H1 (cell line): ENCODE data around the gene TMEM138. TPM values are rescaled to one million over a fixed set of nuclear protein-coding genes. Genes with fewer than 3 reads are reported as not detected.
A peak's percentile ranks its signal among the peaks of the same experiment; 100 is the strongest.

Experiments
- CTCF ChIA-PET: fragments of 300-600 bp; sonication (Branson Sonifier 250); formaldehyde crosslinking; loops from one replicate; lab custom pipeline; 2021; ENCODE audit not compliant: partially characterized antibody; lab: Charles Lee
- POLR2A ChIA-PET: fragments of 300-600 bp; sonication (Branson Sonifier 250); formaldehyde crosslinking; loops from one replicate; lab custom pipeline; 2021; ENCODE audit warnings: inconsistent platforms; ENCODE audit not compliant: partially characterized antibody; lab: Charles Lee
- DNase-seq, 2 experiments: peaks; one replicate each; pipeline versions ENCODE4 v3.0.0 to v3.0.0-alpha.2; 2010 to 2022; ENCODE audit warnings: low spot score in 2 of 2, low read depth in 1 of 2, mixed read lengths in 1 of 2
- FAIRE-seq: peaks from 2 replicates; lab custom pipeline; 2011; peaks lifted over from hg19 to GRCh38; lab: Jason Lieb, UNC
- H2AFZ ChIP-seq: 2 replicates; pipeline ENCODE4 v1.8.1; 2012; ENCODE audit warnings: low read length, inconsistent platforms
- H2AK5ac ChIP-seq: 2 replicates; pipeline ENCODE4 v1.6.1; 2013; ENCODE audit warnings: low read depth, low read length
- H2BK120ac ChIP-seq: replicated peaks from 2 replicates; pipeline ENCODE3; 2013; ENCODE audit warnings: low read depth, low read length, inconsistent platforms
- H2BK12ac ChIP-seq: 2 replicates; pipeline ENCODE4 v1.6.1; 2013; ENCODE audit warnings: low read depth, low read length
- H2BK15ac ChIP-seq: 2 replicates; pipeline ENCODE4 v1.6.1; 2013; ENCODE audit warnings: low read length
- H2BK20ac ChIP-seq: 2 replicates; pipeline ENCODE4 v1.6.1; 2013; ENCODE audit warnings: low read length
- H2BK5ac ChIP-seq: 2 replicates; pipeline ENCODE4 v1.6.1; 2013; ENCODE audit warnings: low read depth, low read length
- H3K14ac ChIP-seq: 2 replicates; pipeline ENCODE4 v1.6.1; 2013; ENCODE audit warnings: inconsistent platforms; ENCODE audit not compliant: insufficient read length
- H3K18ac ChIP-seq: 2 replicates; pipeline ENCODE4 v1.6.1; 2013; ENCODE audit warnings: low read length; ENCODE audit errors: extremely low read depth
- H3K23ac ChIP-seq: 2 replicates; pipeline ENCODE4 v1.6.1; 2013; ENCODE audit warnings: inconsistent platforms; ENCODE audit not compliant: insufficient read length
- H3K23me2 ChIP-seq: 2 replicates; pipeline ENCODE4 v1.6.1; 2013; ENCODE audit warnings: low read depth, low read length
- H3K27ac ChIP-seq: 2 replicates; pipeline ENCODE4 v1.6.1; 2011; ENCODE audit warnings: low read depth, low read length, inconsistent platforms
- H3K27me3 ChIP-seq, 4 experiments: replicated peaks in 1 of 4; 1 replicate in 1 of 4; 2 replicates in 3 of 4; pipeline versions ENCODE4 v1.6.1 to v1.8.1; 2011 to 2013; ENCODE audit warnings: low read length in 3 of 4, mild to moderate bottlenecking in 3 of 4, inconsistent platforms in 2 of 4, mixed read lengths in 2 of 4, moderate library complexity in 1 of 4; ENCODE audit not compliant: control insufficient read depth in 3 of 4, insufficient read depth in 3 of 4; ENCODE audit errors: extremely low read depth in 1 of 4
- H3K36me3 ChIP-seq, 4 experiments: 2 replicates each; pipeline versions ENCODE4 v1.6.1 to v1.8.1; 2011 to 2013; ENCODE audit warnings: mild to moderate bottlenecking in 4 of 4, low read length in 3 of 4, moderate library complexity in 2 of 4, control low read depth in 1 of 4, inconsistent platforms in 1 of 4; ENCODE audit not compliant: insufficient read depth in 4 of 4, control insufficient read depth in 2 of 4
- H3K4ac ChIP-seq: replicated peaks from 2 replicates; pipeline ENCODE3; 2013; ENCODE audit warnings: low read length, low read depth, mixed read lengths, inconsistent platforms; ENCODE audit not compliant: insufficient read length
- H3K4me1 ChIP-seq, 4 experiments: replicated peaks in 1 of 4; 1 replicate in 1 of 4; 2 replicates in 3 of 4; pipeline versions ENCODE4 v1.6.1 to v1.8.1; 2011 to 2013; ENCODE audit warnings: low read length in 3 of 4, inconsistent platforms in 2 of 4, mixed read lengths in 1 of 4; ENCODE audit not compliant: insufficient read depth in 4 of 4, control insufficient read depth in 3 of 4
- H3K4me2 ChIP-seq, 2 experiments: 2 replicates each; pipeline versions ENCODE4 v1.6.1 to v1.8.1; 2011 to 2013; ENCODE audit warnings: low read depth in 2 of 2, low read length in 2 of 2, control low read depth in 1 of 2, inconsistent platforms in 1 of 2, mild to moderate bottlenecking in 1 of 2; ENCODE audit not compliant: insufficient read depth in 1 of 2
- H3K4me3 ChIP-seq, 4 experiments: fragments of 200-600, 300-600 bp in 1 of 4; sonication (generic), shearing (Covaris generic), sonication (Bioruptor Twin) in 1 of 4; 2 replicates each; pipeline versions ENCODE4 v1.5.1 to v1.8.1; 2011 to 2016; ENCODE audit warnings: low read length in 4 of 4, low read depth in 3 of 4, control low read depth in 2 of 4, inconsistent platforms in 2 of 4, mild to moderate bottlenecking in 2 of 4, mixed read lengths in 1 of 4, moderate library complexity in 1 of 4; ENCODE audit not compliant: insufficient read depth in 2 of 4; ENCODE audit errors: extremely low read depth in 1 of 4
- H3K56ac ChIP-seq: replicated peaks from 2 replicates; pipeline ENCODE3; 2013; ENCODE audit warnings: low read depth, mild to moderate bottlenecking, mixed read lengths, low read length, inconsistent platforms; ENCODE audit not compliant: insufficient read length
- H3K79me1 ChIP-seq: 2 replicates; pipeline ENCODE4 v1.6.1; 2013; ENCODE audit warnings: low read depth, low read length, control low read depth
- H3K79me2 ChIP-seq, 2 experiments: 2 replicates each; pipeline versions ENCODE4 v1.6.1 to v1.8.1; 2012 to 2013; ENCODE audit warnings: low read length in 2 of 2, mild to moderate bottlenecking in 2 of 2, inconsistent platforms in 1 of 2; ENCODE audit not compliant: insufficient read depth in 2 of 2, control insufficient read depth in 1 of 2
- H3K9ac ChIP-seq, 4 experiments: replicated peaks in 1 of 4; 1 replicate in 1 of 4; 2 replicates in 3 of 4; pipeline versions ENCODE4 v1.6.1 to v1.8.1; 2011 to 2013; ENCODE audit warnings: low read depth in 3 of 4, low read length in 3 of 4, control low read depth in 2 of 4, mild to moderate bottlenecking in 2 of 4, moderate library complexity in 2 of 4, inconsistent platforms in 1 of 4; ENCODE audit errors: extremely low read depth in 1 of 4
- H3K9me3 ChIP-seq, 2 experiments: 2 replicates each; pipeline versions ENCODE4 v1.6.1 to v1.8.1; 2012 to 2013; ENCODE audit warnings: mild to moderate bottlenecking in 2 of 2, moderate library complexity in 2 of 2, control low read depth in 1 of 2, inconsistent platforms in 1 of 2, low read depth in 1 of 2, low read length in 1 of 2, mixed read lengths in 1 of 2; ENCODE audit not compliant: insufficient read depth in 2 of 2
- H4K20me1 ChIP-seq, 2 experiments: replicated peaks in 1 of 2; 2 replicates each; pipeline versions ENCODE3 to v1.8.1; 2011 to 2013; ENCODE audit warnings: inconsistent platforms in 2 of 2, low read length in 2 of 2, mild to moderate bottlenecking in 1 of 2; ENCODE audit not compliant: insufficient read depth in 2 of 2, control insufficient read depth in 1 of 2
- H4K5ac ChIP-seq: 2 replicates; pipeline ENCODE4 v1.6.1; 2013; ENCODE audit warnings: low read length, low read depth, mixed read lengths, inconsistent platforms; ENCODE audit not compliant: insufficient read length
- H4K8ac ChIP-seq: 2 replicates; pipeline ENCODE4 v1.8.0; 2013; ENCODE audit warnings: mild to moderate bottlenecking, moderate library complexity, low read length, inconsistent platforms; ENCODE audit not compliant: insufficient read depth; ENCODE audit errors: extremely low read depth
- H4K91ac ChIP-seq: replicated peaks from 2 replicates; pipeline ENCODE3; 2013; ENCODE audit warnings: low read length, mixed read lengths, inconsistent platforms; ENCODE audit not compliant: insufficient read length
- CBX8 ChIP-seq: fragments of 300-800, 300-1000 bp; sonication (generic); IDR thresholded peaks from 2 replicates; pipeline ENCODE4 v1.7.1; 2016; ENCODE audit warnings: low read depth, low read length, borderline replicate concordance
- GTF2F1 ChIP-seq: IDR thresholded peaks from 2 replicates; pipeline ENCODE4 v1.6.1; 2012; ENCODE audit warnings: low read depth, low read length, improper control_type of control experiment, borderline replicate concordance
- HDAC2 ChIP-seq, 2 experiments: fragments of 300-600 bp in 1 of 2; sonication (generic) in 1 of 2; IDR thresholded peaks; 2 replicates each; pipeline ENCODE4 v1.6.1; 2011 to 2012; ENCODE audit warnings: low read depth in 2 of 2, low read length in 2 of 2, mild to moderate bottlenecking in 2 of 2, moderate library complexity in 2 of 2, borderline replicate concordance in 1 of 2, inconsistent platforms in 1 of 2
- JUN ChIP-seq: IDR thresholded peaks from 2 replicates; pipeline ENCODE4 v1.6.1; 2011; ENCODE audit warnings: low read depth, mild to moderate bottlenecking, improper control_type of control experiment, low read length
- KDM4A ChIP-seq: IDR thresholded peaks from one replicate; pipeline ENCODE4 v1.7.1; 2012; ENCODE audit warnings: low read depth, mild to moderate bottlenecking, moderate library complexity, low read length, inconsistent platforms; ENCODE audit not compliant: severe bottlenecking
- MAX ChIP-seq: IDR thresholded peaks from 2 replicates; pipeline ENCODE4 v1.6.1; 2012; ENCODE audit warnings: inconsistent platforms
- RBBP5 ChIP-seq: IDR thresholded peaks from 2 replicates; pipeline ENCODE4 v1.7.1; 2012; ENCODE audit warnings: low read depth, mild to moderate bottlenecking, inconsistent platforms, low read length, moderate library complexity, borderline replicate concordance
- RNF2 ChIP-seq: fragments of 200-900, 300-1000 bp; sonication (generic); IDR thresholded peaks from 2 replicates; pipeline ENCODE4 v1.7.1; 2016; ENCODE audit warnings: borderline replicate concordance, low read depth, mild to moderate bottlenecking, antibody characterized with exemption, low read length; ENCODE audit not compliant: poor library complexity, severe bottlenecking; ENCODE audit errors: missing control alignments
- SAP30 ChIP-seq: fragments of 300-600 bp; sonication (generic); IDR thresholded peaks from 2 replicates; pipeline ENCODE4 v1.7.1; 2012; ENCODE audit warnings: low read length, moderate library complexity, mild to moderate bottlenecking, inconsistent platforms; ENCODE audit not compliant: insufficient read depth, insufficient replicate concordance
- SP4 ChIP-seq: IDR thresholded peaks from 2 replicates; pipeline ENCODE4 v1.6.1; 2012; ENCODE audit warnings: low read length, inconsistent platforms
- TAF1 ChIP-seq: IDR thresholded peaks from 2 replicates; pipeline ENCODE4 v1.6.1; 2011; ENCODE audit warnings: mild to moderate bottlenecking, low read depth, low read length
- TEAD4 ChIP-seq: IDR thresholded peaks from 2 replicates; pipeline ENCODE4 v1.6.1; 2012; ENCODE audit warnings: low read depth, low read length, inconsistent platforms, mixed read lengths
- WGBS, 2 experiments: shearing (Covaris generic) in 1 of 2; methylation state at CpG; one replicate each; pipeline versions ENCODE4 v1.1.6 to v1.1.7; 2013 to 2015; ENCODE audit warnings: low lambda C conversion rate in 2 of 2, mixed read lengths in 2 of 2, inconsistent platforms in 1 of 2, low coverage in 1 of 2, missing lambda C conversion rate in 1 of 2; ENCODE audit not compliant: insufficient replicate concordance in 2 of 2, insufficient coverage in 1 of 2, insufficient read length in 1 of 2; ENCODE audit errors: extremely low coverage in 1 of 2, missing lambda C conversion rate in 1 of 2; 5-methylcytosine and 5-hydroxymethylcytosine counted together
- polyA plus RNA-seq, 7 experiments: library from polyadenylated mRNA; depleted of rRNA in 3 of 7; stranded (reverse) in 5 of 7; unstranded in 2 of 7; fragments of >200 nt in 5 of 7; fragments of 200-250 nt in 2 of 7; gene quantifications; 1 replicate in 5 of 7; 2 replicates in 1 of 7; 4 replicates in 1 of 7; pipeline versions ENCODE4 v1.2.1 to v1.2.3, GENCODE V29; 2011 to 2013; ENCODE audit warnings: missing spikeins in 2 of 7, mixed read lengths in 2 of 7
- total RNA-seq: library from RNA; stranded (reverse); fragmentation: NEBNext Ultra II Directional; extraction: Animal tissue kit (Norgen Biotek cat#: 25700); gene quantifications from 2 replicates; pipeline ENCODE4 v1.2.1, GENCODE V29; 2021

Gene TMEM138
- total and polyA plus RNA-seq, 2 of the 8 experiments (the other 6 are each of a cell fraction or from before 2014, with no cell fraction given) = 32.9 to 59.0 TPM

DNA sequence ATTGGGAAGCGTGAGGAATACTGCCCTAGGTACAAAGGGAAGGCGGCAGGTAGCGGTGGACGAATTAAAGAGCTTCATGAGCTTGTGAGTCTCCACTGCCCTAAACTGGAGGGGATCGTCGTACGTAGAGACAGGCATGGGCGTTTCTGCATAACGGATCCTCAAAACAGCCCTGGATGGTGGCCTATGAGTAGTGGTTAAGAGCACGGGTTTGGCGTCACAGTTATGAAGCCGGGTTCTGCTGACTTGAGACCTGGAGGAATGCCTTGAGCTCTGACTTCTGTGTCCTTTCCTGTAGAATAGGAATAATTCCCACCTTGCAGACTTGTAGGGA lies 335 bp downstream of the TMEM138 start:
- Histone ChIP-seq H3K4me1 (no peaks in the 10 kb centered on the region), H4K8ac (peak overlapping the region; percentile 19; the same call in 1 of the 2 replicates), H2AFZ (peak overlapping the region; percentile 16; the same call in 1 of the 2 replicates), H4K91ac (peak overlapping the region; percentile 12), H3K23me2 (peaks cover 14% of the 10 kb centered on the region), H3K27ac (peak overlapping the region; percentile 100; the same call in 1 of the 2 replicates), H3K9ac (peak overlapping the region; percentile 94 to 100 (median 99)), H3K27me3 (no peaks in the 10 kb centered on the region), H3K18ac (peak overlapping the region; percentile 87; the same call in 1 of the 2 replicates), H4K5ac (peak overlapping the region; percentile 11), H4K20me1 (no peaks in the 10 kb centered on the region), H3K4me2 (peak overlapping the region; percentile 88 to 94), H3K14ac (no peak overlapping the region), H2BK12ac (peak overlapping the region; percentile 84), H3K79me1 (peaks cover 3% of the 10 kb centered on the region), H3K4ac (peak overlapping the region; percentile 15), H3K23ac (no peak overlapping the region), H3K9me3 (no peaks in the 10 kb centered on the region), H2BK5ac (peak overlapping the region; percentile 78; the same call in 1 of the 2 replicates), H2AK5ac (0 out of 2 replicates have a peak overlapping the region, but pooled peaks have one; percentile 85), H3K4me3 (peak overlapping the region; percentile 77 to 100 (median 86)), H2BK120ac (no peak overlapping the region), H3K36me3 (peaks cover 15 to 35% (median 28%) of the 10 kb centered on the region in 4 experiments), H2BK15ac (peak overlapping the region; percentile 72; the same call in 1 of the 2 replicates), H3K79me2 (peaks cover 3 to 23% of the 10 kb centered on the region in 2 experiments), H2BK20ac (no peak overlapping the region), H3K56ac (no peak overlapping the region)
- ChIA-PET POLR2A (interaction anchor here (0.6 to 39.7 kb wide), 27 partner anchors 8 to 435 kb away, joined by 3 to 1106 read pairs (median 5); partner anchors contain the start of genes CPSF7, CYB561A3, DDB1 and SDHAF2), CTCF (interaction anchor here (0.8 to 22.8 kb wide), 7 partner anchors 12 to 154 kb away, joined by 3 to 255 read pairs (median 8); partner anchors contain the start of genes DDB1, TKFC and TMEM216)
- WGBS, 2 experiments = 3% methylated on average over 12 of the region's 12 CpGs; no CpG with 5 or more reads in 1 of the 2 experiments
- FAIRE-seq = no peak
- no peak for DNase-seq
- TF ChIP-seq MAX = no peak
- no peak for TF ChIP-seq RBBP5
- no peak for TF ChIP-seq SP4
- TF ChIP-seq KDM4A = peak; percentile 25
- TF ChIP-seq TAF1 = no peak
- TF ChIP-seq RNF2 = no peak
- TF ChIP-seq CBX8 = no peak
- TF ChIP-seq HDAC2 (IDR thresholded peaks at IDR 0.05; ENCODE audit: borderline replicate concordance in 1 of 2, low read depth in 2 of 2, low read length in 2 of 2) = 0 out of 4 replicates have a peak, but pooled peaks of 1 of the 2 experiments have one; percentile 16
- TF ChIP-seq GTF2F1 = no peak
- TF ChIP-seq JUN = no peak
- no peak for TF ChIP-seq TEAD4
- TF ChIP-seq SAP30 = peak; percentile 54
